ENCODE data around the gene NEDD4L. TPM values are rescaled to one million over a fixed set of nuclear protein-coding genes. Genes with fewer than 3 reads are reported as not detected.
"Not testable (repeated sequence)": the region's sequence is repeated elsewhere in the genome, so short reads cannot be mapped to it uniquely, and the experiment has no call there.

The NEDD4L gene
- polyA plus RNA-seq, 5 donors = 62.8 to 107 (median 98.9) TPM

DNA sequence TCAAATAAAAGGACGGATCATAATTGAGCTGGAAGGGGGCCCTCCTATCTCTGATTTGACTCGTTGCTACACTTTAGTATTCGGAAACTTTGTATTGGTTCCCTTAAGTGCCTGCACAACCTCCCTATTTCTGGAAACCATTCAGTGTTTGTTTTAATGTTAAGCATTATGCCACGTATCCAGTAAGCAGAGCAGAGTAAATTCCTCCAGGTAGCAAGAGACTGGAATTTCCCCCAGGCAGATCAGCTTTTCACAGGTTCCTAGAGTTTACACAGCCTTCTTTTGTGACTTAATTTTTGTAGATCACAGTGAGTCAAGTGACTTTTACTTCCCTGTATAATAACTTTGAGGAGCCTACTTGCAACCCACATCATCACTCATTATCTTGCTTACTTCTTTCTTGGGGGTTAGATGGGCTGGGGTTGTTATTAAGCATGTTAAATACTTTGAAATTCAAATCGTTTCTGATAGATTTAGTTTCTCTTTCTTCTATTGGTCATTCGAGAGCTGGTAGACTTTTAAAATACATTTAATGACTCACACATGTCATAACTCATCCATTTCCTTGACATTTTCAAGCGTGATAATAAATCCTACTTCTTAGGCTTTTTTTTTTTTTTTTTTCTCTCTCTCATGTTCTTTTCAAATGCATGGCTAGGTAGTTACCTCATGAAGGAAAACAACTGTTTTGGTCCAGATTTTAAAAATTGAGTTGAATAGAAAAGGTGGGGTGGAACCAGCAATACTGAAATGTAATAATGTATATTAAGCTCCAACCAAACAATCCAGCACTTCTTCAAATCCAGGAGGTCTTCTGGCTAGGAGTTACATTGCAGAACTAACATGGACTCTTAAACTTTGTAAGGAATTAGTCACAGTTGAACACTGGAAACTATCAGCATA is 219.3 kb downstream of the NEDD4L start:
- peak in 1 of 2 donors; percentile 43 for DNase-seq

DNA sequence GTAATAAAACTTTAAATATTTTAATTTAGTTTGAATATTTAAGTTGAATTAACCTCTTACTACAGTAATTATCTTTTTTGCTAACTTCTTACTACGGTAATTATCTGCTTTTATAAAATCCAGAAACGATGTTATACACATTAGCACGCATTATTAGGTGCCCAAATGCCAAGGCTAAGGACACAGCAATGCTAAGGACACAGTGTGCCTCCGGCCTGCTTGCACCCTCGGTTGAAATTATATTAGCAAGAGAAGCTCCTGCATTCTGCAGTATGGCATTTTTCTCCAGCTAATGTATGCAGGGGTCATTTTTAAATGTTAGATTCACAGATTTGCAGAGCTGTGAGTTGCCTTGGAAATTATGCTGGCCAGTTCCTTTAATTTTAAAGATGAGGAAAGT is 220.0 kb downstream of the NEDD4L start:
- no peak for DNase-seq

DNA sequence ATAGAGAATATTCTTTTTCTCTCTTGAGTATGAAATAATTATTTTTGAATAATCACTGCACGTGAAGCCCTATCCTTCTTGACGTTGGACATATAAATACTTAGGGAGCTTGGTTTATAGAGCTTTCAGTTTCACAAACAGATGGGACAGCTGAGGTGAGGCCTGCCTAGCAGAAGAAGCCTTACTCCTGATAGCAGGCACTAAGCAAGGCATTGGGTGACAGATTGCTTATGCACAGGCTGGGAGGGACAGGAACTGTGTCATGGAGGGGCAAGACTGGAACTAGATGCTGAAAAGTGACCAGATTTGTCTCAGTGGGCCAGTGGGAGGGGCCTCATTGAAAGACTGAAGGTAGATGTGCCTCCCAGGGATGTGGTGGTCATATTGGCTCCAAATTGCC is 220.8 kb downstream of the NEDD4L start:
- no peak for DNase-seq

DNA sequence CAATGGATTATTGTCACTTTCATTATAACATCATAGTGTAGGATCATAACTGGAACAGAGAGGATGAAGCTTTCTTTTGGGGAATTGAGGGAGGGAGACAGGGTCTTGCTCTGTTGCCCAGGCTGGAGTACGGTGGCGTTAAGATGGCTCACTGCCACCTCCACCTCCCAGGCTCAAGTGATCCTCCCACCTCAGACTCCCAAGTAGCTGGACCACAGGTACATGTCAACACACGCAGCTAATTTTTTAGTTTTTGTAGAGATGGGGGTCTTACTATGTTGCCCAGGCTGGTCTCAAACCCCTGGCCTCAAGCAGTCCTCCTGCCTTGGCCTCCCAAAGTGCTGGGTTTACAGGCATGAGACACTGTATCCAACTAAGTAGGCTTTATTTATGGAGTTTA is 221.5 kb downstream of the NEDD4L start:
- DNase-seq = not testable (repeated sequence)

DNA sequence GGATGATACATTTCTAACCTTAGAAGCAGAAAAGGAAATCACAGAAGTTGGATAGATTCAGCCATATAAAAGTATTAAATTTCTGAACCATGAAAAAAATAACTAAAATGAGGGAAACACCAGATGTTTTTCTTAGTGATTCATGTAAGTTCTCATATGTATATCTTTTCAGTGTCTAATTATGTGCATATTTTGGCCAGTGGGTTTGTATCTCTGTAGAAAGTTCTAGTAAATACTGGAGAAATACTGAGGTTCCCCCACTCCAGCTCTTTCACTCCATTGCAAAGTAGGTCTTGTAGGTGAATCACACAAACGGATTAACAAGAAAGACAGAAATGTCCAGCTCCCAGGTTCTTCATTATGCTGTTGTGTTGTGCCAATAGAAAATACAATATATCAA is 222.3 kb downstream of the NEDD4L start:
- no peak for DNase-seq

DNA sequence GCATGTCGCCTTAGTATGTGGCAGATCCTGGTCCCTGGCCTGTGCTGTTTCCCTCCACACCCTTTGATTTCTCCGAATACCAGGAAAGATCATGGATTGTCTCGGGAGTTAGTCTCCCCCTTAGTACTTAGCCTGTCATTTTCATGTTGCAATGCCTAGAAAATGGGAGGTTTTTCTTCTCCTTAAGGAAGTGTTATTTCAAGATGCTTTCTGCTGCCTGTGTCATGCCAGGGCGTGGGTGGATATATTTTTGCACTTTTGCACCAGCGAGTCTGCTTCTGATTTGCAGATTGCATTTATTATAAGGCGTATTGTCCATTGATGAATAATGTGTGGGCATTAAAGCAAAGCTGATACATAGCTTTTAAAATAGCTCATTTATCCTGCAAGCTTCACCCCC is 223.5 kb downstream of the NEDD4L start:
- DNase-seq = no peak

DNA sequence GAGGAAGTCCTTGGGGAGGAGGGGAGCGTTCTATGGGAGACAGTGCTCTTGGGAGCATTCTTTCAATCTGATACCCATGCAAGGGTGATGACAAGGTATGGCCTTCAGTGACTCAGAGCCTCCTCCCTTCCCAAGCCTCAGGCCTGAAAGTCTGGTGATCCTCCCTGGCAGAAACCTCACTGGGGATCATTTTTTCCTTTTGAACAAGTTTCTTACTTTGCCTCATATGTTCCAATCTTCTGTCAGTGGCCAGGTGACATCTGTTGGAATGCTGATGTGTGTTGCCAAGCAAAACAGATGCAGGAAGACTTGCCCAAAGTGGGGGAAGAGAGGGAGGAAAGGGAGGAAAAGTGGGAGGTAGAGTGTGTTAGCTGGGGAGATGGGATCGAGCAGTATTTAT is 224.8 kb downstream of the NEDD4L start:
- DNase-seq = no peak

DNA sequence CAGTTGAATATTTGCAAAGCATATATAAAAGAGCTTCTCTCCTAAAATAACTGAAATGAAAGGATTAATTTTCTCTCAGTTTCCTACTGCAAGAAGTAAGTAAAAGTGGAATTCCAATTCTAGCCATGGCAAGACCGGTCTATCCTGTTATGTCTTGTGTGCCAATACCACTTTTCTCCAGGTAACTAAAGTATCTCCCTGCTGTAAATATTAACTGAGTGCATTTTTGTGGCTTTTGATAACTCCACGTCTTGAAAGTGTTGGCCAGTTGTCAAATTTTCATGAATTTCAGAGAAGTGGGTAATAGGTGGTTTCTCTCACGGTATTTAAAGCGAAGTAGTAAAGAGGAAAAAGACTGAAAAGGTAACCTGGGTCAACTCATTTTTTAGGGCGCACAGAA is 225.9 kb downstream of the NEDD4L start:
- peak; percentile 66 to 68 for DNase-seq

DNA sequence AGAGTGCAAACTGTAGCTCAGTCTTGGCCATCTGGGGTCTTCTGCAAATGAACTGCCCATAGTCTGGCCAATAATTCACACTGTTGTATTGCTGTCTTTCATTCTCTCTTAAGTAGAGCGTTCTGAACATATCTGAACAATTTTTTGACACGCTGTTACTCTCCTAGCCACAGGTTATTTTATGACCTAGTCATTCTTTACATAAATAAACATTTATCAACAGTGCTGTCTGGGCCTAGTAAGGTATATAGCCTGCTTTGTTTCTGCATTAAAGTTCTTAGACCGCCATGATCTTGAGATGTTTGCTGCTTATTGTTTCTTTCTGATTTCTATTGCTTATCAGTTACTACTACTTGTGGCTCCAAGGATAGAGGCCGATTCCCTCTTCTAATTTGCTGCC is 226.4 kb downstream of the NEDD4L start:
- no peak for DNase-seq

DNA sequence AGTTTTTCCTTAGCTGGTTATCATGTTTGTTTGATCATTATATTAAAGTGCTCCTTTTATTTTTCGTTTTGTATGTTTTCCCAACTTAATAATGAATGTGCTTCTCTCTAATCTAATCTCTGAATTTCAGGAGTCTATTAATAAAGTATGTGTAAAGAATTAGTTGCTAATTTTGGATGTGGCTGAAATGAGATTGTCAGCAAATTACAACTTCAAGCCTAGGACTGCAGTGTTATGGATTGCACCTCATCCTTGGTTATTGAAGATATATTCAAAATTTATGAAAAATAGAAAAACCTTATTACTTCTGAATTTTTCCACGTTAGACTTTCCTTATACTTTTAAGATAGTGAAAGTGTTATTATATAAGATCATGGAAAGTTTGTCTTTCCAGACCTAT is 227.7 kb downstream of the NEDD4L start:
- DNase-seq = no peak

DNA sequence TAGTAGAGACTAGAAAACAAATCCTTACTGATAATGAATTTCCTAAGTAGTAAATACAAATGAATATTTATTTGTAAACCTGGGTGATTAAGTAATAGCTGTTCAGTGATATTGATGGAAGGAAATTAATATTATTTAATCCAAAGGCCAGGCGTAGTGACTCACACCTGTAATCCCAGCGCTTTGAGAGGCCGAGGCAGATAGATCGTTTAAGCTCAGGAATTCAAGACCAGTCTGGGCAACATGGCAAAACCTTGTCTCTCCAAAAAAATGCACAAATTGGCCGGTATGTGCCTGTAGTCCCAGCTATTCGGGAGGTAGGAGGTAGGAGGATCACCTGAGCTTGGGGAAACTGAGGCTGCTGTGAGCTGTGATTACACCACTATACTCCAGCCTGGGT is 228.2 kb downstream of the NEDD4L start:
- DNase-seq = no peak

DNA sequence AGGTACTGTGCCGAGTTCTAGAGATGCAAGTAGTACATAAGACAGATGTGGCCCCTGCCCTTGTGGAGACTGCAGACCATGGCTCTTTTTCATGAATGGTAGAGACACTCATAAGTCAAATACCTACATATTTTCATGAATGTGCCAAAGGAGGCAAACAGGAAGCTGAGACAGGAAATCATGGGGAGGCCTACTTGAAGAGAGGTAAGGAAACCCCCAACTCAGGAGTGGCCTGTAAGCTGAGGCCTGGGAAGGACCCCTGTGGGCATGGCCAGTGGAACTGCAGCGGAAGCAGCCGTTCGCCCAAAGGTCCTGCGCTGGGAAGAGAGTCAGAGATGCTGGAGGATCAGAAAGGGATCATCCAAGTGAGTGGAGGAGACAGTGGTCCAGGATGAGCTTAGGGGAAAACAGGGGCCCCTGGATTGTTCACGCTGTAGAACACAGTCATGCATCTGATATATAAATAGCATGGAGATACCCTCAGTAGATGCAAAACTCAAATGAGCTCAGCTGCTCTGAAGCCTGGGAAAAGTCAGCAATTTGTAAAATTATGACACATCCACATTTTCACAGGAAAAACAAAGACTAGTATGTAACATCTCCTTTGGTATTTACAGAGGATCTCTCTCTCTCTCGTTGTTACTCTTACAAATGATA is 228.9 kb downstream of the NEDD4L start:
- DNase-seq = no peak

DNA sequence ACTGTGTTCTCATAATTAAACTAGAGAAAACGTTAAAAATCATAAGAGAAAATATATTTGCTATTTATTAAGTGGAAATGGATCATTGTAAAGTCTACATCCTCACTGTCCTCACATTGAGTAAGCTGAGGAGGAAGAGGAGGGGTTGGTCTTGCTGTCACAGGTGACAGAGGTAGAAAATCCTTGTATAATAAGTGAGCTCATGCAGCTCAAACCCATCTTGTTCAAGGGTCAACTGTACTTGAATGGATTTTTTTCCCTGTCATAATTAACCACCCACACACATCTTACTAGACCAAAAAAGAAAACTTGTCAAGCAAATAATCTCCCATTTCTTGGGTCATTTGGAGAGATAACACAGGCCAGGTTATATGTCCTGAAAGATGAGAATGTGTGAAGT is 231.2 kb downstream of the NEDD4L start:
- no peak for DNase-seq

DNA sequence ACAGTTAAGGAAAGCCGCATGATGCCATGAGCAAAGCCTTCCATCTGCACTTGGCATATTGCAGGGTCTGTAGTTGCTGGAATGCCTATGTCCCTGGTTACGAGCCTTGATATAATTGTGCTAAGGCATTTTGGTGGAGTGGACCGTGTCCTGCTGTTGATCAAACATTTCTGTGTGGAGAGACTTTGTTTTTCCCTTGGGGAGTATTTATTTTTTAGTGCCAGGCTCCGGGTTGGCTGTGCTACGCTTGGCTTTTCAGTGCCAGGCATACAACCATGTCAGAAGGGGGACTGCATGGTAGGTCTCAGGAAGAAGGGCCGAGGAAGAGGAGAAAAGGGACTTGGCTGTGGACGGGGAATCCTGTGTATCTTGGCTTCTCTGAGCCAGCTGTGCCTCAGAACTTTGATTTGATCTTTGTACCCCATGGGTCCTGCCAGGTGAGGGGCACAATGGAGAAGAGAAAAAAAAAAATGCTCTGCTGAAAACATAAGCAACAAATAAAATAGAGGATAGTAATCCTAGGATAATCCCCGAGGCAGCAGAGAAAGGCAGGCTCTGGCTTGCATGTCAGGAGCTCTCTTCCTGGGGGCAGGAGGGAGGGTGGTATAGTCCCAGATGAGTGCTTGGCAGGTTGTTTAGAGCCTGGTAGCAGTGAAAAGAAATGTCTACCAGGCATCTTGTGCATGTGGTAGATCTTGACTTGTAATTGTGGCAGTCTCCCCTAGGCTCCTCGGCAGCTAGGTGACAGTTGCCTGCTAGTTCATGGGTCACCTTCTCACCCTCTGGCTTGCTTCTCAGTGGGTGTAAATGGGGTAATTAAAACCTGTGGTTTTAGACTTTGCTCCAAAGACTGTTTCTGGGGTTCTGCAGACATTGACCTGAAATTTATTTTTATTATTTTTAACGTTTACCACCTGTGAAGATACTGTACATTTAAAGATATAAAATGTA is 233.0 kb downstream of the NEDD4L start:
- no peak for DNase-seq

DNA sequence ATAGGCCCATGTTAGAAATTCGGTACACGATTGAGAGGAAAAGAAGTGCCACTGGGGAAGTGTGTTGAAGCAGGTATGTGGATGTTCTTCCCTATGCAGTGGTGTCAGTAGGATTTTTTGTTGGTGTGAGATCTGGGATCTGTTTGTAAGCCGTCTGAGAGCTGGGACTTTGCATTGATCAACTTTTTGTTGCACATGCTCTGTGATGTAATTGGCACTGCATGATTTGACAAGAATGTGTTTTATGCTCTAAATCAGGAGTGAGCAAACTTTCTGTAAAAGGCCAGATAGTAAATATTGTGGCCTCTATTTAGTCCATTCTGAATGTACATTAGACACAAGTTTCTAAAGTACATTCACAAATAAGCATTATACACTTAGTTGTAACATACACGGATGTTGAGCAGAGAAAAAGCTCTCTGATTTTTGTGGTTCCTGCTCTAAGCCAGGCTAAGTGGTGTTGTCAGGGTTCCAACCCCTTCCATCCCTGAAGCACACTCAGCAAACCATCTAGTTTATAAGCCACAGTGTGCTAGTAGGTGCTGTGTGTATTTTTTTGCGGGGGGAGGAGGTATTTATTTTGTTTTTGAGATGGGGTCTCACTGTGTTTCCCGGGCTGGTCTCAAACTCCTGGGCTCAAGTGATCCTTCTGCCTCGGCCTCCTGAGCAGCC is 235.6 kb downstream of the NEDD4L start:
- no peak for DNase-seq

DNA sequence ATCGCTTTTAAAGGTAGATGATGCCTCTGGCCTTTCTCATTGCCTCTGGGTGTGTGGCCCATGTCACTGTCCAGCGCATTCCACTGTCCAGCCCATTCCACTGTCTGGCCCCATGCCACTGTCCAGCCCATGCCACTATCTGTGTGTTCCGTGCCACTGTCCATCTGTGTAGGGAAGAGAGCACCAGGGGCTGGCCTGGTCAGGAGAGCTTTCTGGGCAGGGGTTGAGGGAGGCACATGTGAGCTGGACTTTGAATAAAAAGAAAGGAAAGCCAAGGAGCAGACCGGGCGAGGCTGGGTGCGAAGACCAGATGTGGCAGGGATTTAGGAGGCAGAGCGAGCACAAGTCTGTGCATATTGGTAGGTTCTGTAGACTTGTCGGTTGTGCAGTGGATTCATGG is 236.2 kb downstream of the NEDD4L start:
- DNase-seq = no peak

DNA sequence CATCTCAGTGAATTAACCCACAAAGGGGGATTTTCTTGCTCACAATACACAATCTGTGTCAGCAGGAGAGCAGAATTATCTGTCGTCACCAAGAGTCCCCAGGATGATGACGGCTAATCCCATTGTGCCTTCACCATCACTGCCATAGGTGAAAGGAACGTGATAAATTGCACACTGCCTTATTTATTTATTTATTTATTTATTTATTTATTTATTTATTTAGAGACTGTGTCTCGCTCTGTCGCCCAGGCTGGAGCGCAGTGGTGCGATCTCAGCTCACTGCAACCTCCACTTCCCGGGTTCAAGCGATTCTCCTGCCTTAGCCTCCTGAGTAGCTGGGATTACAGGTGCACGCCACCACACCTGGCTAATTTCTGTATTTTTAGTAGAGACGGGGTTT is 238.8 kb downstream of the NEDD4L start:
- not testable (repeated sequence) for DNase-seq

DNA sequence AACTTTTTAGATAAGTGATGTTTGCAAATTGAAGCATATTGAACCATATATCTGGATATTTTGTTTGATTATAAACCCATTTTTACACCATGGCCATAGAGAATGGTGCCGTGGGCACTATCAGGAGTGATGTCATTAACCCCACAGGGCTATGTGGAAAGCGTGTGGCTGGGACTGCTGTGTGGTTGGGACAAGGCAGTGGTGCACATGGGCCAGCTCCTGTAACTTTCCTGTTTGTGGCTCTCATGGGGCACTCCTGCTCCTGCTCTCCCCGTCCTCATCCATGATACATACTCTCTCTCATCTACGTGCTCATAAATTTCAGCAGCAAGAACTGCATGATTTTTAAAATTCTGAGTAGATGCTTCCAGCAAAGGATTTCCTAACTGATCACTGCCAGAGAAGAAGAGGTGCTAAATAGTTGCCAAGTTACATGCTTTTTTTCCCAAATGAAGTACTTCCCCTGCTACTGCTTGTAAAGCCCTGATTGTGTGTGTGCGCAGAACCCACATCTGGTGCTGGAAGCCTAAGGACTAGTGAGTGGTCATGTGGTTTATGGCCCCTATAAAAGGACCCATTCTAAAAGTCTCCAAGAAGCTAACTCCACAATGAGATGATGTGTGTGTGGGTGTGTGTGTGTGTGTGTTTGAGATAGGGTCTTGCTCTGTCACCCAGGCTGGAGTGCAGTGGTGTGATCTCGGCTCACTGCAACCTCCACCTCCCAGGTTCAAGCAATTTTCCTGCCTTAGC is 240.8 kb downstream of the NEDD4L start:
- no peak for DNase-seq

DNA sequence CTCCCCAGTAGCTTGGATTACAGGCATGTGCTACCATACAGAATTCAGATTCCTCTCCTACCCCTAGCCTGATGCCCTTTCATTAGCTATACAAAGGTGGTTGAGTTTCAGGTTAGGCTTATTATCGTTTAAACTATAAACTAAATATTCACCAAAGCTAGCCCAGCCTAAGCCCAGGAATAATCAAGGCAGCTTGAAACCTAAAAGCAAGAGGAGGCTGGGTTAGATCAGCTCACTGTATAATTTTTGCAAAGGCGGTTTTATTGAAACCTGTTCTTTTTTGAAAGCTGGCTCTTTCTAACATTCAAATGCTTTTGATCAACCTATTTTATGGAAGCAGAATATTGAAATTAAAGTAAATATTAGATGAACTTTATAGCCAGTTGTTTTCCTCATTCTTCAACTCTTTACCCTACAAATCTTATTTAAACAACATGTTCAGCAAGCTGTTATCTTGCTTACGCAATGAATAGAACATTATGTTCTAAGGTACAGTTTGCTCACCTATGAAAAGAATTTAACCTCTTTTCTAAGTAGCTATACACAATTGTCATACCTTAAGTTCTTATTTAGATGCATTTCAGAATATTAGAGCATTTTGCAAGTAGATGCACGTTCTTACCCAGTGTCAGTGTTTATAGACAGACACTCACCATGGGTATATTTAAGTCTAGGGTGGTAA is 241.6 kb downstream of the NEDD4L start:
- DNase-seq = no peak

DNA sequence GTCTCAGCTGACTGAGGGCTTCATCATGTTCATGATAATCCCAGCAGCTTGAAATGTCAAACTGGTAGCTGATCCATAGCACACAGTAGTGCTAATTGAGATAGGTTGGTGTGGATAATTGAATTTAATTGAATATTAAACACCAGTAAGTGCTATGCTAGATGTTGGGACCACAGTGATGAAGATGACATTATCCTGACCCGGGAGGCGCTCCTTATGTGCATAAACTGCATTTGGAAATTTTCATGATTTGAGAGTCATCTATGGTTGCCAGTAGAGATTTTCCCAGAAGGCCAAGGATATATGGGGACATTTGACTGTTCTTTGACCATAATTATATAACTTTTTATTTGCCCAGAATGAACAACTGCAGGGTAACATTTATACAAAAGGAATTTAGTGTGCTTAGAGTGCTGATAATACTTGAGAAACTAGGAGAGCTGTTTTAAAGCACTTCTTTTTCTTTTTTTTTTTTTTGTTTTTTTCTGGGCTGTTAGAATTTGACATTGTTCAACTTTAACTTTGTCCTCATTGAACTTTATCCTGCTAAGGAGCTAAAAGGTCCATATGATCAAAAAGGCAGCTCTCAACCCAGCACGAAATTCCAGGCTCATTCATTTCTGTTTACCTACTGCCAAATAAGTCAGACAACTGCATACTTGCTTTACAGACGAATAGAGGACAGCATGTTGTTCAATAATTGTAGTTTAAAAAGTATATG is 242.8 kb downstream of the NEDD4L start:
- no peak for DNase-seq

Measured in right lung (tissue), 5 donors.